GM19438 (cell line): Measurements from ENCODE around the gene OXER1.

Source experiments
- ATAC-seq: cut with Tn5 transposase; IDR thresholded peaks from one replicate; pipeline ENCODE4 v1.9.1; 2021; ENCODE audit warnings: low read depth; ENCODE audit not compliant: unreplicated experiment

The OXER1 gene

GRCh38 chr2:42794271-42795046 lies 30.5 kb upstream of the OXER1 start:
- no peak for ATAC-seq

- ATAC-seq: peak; percentile 9
Observed at GRCh38 chr2:42793334-42794270, 29.7 kb upstream of the OXER1 start.

DNA sequence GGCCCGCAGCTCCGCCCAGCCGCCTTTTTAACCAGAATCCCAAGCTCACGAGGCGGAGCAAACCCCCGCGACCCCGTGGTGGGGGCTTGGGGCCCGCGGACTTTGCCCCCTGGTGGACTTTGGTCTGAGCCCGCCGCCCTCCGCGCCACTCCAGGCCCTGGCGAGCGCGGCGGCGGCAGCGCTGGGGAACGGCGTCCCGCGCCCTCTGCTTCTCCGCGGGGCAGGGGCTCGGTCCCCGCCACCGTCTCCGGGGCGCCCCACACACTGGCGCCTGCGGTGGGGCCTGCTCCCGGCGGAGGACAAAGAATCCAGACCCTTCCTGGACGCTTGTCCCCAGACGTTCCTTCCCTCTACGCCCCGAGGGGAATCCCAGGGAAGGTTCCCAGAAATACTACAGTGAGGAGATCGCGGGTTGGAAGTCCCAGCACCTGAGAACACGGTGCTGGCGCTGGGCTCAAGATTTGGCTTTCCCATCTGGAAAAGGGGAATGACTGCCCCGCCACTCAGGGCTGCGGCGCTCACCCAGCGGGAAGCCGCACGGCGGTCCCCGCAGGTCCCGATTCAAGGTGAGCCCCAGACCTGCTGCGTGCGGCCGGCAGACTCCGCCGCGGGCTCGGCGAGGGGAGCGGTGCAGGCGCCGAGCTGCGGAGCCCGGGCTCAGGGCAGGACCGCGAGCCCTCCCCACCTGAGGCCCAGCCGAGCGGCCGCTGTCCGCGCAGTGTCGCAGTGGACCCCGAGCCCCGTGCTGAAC lies 28.8 kb upstream of the OXER1 start, which contains the start of gene HAAO:
HAAO (minus strand) TSS at position 1 of the 751 bp plus-strand sequence. CDS start 47 bp downstream, outside the sequence.
- peak; percentile 37 for ATAC-seq

GRCh38 chr2:42792087-42792582 lies 28.2 kb upstream of the OXER1 start:
- peak; percentile 36 for ATAC-seq

- no peak for ATAC-seq
Observed at GRCh38 chr2:42791606-42792005, 27.7 kb upstream of the OXER1 start.

DNA sequence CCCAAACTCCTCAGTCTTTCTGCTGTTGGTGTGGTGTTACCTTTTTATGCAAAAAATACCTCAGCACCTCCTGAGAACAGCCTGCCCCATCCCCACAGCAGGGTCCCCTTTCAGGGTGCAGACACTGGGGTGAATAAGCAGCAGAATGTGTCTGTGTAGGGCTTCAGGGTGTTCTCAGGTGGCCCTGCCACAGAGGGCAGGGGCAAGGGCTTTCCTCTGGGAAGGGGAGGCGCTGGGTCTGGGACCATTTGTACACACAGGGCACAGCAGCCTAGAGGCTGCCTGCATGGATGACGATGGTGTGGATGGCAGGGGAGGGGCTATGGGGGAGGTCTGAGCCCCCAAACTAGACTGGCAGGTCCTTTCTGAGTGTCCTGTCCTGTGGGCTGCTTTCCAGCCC lies 25.8 kb upstream of the OXER1 start:
- ATAC-seq: no peak

- no peak for ATAC-seq
Observed at GRCh38 chr2:42788882-42789281, 24.9 kb upstream of the OXER1 start.

- ATAC-seq: no peak
Observed at GRCh38 chr2:42788478-42788793, 24.5 kb upstream of the OXER1 start.

DNA sequence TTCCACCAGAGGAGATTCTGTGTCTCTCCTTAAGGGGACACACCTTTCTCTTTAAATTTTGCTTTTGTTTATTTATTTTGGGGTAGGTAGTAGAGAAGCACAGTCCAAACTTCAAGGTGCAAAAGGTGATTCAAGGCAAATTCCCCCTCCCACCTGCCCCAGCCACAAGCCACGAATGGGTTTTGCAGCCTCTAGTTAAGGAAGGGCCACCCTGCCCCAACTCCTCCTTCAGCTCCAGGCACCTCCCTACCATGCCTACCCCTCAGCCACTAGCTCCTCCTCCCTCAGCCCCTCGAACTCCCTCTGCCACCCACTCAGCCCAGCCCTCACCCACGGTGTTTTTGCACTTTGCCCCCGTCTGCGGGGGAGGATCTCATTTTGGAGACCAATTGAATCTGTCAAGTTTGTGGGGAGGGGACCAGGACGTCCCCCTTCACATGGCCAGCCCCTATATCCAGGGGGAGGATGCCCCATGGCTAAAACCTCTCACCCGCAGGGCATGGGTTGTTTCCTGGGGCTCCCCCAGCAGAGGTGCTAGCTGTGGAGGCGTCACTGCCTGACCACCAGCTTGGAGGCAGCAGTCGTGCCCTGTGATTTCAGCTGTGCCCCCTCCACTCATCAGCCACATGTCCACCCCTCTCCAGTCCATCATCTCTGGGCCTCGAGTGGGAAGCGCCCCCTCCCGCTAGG lies 24.0 kb upstream of the OXER1 start:
- ATAC-seq: no peak

DNA sequence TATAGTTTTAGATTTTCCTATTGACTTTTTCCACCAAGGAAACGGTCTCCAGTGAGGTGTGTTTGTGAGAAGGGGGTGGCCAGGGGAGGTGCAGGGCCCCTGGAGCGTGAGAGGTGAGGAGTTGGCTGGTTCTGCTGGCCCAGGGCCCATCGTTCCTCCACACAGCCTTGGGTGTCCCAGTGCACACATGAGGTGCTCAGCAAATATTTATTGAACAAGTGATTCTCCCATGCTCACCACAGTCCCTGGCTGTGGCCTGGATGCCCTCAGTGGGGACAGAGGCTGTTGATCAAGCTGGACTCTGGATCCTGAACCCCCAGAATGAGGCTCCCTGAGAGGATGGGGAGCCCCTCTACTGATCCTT lies 23.5 kb upstream of the OXER1 start:
- ATAC-seq: no peak

- ATAC-seq: no peak
Observed at GRCh38 chr2:42786561-42787345, 22.8 kb upstream of the OXER1 start.

GRCh38 chr2:42784204-42784880 lies 20.4 kb upstream of the OXER1 start:
- ATAC-seq: no peak

DNA sequence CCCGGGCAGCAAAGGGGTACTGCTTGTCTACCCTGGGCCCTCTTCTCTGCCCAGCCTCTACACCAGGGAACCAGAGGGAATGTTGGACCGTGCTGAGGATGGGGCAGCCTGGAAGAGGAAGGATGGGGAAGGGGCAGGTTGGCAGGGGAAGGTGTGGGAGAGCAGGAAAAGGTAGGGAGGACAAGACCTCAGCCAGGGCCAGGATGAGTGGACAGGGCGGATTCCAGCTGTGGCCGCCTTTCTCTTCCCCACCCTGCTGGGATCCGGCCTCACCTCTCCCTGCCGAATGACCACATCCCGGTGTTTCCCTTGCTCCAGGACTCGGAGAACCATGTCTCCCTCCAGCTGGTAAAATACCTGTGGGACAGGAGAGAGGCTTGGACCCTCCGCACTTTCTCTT lies 19.6 kb upstream of the OXER1 start:
- ATAC-seq: no peak

DNA sequence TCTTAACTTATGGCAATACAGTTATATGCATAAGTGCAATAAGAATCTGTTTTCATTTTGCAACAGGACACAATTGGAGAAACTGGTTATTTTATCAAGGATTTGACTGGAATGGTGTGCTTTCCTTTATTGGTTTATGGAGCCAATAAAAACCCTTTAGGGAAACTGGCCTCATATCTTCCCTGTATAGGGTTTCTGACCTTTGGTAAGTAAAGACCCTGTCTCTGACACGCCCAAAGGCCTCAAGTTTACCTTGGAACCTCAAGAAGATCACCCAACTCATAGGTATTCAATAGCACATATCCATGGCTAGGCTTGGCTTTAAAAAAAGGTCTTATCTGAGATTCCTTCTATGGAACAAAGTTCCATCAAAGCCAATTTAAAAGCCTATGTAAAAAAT lies 17.2 kb upstream of the OXER1 start:
- ATAC-seq: no peak

DNA sequence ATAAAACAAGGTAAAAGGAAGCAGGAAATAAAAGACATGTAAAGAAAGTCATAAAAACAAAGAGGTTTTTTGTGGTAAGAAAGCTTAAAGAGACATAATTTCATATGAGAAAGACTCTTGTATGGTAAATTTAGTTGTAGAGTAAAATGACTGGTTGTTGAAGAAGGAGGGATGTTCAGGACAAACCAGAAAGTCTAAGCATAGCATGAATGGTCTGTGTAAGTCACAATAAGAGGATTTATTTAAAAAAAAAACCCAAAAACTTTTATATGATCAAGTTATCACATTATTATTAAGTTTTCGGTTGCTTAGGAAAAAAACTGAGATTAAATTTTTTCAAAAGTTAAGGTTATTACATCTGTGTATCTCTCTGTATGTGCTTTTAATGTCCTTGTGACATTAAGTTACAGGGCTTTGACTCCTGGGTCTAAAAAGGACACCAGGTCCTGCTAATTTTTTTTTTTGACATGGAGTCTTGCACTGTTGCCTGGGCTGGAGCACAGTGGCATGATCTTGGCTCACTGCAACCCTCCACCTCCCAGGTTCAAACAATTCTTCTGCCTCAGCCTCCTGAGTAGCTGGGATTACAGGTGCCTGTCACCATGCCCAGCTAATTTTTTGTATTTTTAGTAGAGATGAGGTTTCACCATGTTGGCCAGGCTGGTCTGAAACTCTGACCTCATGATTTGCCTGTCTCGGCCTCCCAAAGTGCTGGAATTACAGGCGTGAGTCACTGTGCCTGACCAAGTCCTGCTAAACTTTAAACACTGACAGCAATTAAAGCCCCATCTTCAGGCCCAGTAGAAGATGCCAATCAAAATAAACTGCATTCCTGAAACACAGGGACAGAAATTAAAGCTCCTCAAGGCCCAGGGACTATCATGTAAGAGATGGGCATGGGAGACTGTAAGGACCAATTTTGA lies 14.2 kb upstream of the OXER1 start:
- ATAC-seq: no peak

DNA sequence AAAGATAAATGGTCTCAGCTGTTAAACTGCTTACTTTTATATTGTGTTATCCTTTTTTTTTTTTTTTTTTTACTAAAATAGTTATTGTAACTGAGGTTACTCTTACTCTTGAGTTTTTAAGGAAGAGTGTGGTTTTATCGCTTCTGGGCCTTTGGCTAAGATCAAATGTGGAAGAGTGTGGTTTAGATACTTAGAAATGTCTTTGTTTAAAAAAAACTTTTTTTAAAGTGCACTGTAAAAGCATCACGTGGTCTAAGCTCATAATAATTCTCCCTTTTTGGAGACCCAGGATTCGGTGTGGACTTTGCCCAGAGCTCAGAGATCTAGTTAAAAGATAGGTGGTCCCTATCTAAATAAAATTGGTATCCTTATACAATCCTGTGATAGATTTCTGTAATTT lies 11.9 kb upstream of the OXER1 start:
- no peak for ATAC-seq

DNA sequence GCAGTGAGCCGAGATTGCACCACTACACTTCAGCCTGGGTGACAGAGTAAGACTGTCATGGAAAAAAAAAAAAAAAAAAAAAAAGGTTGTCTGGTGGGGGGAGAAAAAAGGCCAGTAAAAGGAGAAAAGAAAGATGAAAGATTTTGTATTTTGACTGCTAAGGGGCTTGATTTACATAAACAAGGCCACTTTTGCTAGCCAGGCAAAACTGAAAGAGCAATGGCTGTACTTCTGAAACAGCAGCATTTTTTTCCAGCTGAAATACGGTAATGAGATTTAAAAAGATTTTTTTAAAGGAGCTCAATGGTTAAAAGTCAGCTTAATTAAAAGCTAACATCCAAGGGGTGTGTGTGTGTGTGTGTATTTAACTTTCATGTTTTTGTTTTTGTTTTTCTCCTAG lies 11.3 kb upstream of the OXER1 start:
- ATAC-seq: no peak

DNA sequence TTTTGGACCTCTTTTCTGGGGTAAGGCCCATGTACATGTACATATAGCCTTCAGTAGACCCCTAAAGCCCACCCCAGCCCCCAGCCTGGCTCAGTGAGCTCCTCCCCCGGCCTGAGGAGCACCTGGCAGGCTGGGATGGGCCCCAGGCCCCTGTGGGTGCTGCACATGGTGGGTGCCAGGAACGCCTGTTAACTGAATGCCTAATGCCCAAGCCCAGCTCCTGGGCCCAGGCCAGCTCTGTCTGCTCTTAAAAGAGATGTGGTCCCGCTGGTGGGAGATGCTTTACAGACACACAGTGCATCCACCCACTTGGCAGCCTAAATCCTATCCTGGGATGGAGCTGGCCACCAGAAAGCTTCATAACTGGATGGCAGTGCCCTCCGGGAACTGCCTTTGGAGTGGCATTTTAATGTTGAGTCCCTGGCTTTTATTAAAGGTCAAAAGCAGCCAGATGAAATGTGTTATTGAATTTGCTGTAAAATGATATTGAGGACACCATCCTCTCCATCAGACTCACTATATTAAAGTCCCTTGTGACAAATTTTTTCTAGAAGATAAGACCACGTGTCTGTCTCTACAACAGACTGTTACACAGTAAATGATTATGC lies 7.7 kb upstream of the OXER1 start:
- ATAC-seq: no peak
